C1 segment of cervical spinal cord (tissue), 14 donors: ENCODE data around the gene RMDN2.
"Not testable (repeated sequence)": the region's sequence is repeated elsewhere in the genome, so short reads cannot be mapped to it uniquely, and the experiment has no call there.

ENCODE experiments used
- DNase-seq, 14 donors: peaks; one replicate each; lab custom pipeline; 2025; lab: John Stamatoyannopoulos, UW

Gene RMDN2

DNA sequence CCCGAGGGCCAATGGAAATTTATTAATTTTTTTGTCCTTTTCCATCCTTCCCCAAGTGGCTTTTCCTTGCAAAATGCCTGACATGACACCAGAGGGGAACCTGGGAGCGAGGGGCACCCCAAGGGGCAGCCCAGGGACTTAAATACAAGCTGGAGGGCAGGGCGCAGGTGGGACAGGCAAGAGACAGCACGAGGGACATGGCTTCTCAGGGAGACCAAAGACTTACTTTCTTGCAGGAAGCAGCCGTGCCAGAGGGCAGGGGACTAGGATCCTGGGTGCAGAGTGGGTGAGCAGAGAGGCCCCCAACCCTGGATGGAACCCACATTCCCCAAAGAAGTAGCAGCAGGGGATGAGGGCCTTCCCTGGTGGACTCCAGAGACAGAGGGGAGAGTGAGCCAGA lies 5.3 kb downstream of the RMDN2 start:
- not testable (repeated sequence) for DNase-seq

DNA sequence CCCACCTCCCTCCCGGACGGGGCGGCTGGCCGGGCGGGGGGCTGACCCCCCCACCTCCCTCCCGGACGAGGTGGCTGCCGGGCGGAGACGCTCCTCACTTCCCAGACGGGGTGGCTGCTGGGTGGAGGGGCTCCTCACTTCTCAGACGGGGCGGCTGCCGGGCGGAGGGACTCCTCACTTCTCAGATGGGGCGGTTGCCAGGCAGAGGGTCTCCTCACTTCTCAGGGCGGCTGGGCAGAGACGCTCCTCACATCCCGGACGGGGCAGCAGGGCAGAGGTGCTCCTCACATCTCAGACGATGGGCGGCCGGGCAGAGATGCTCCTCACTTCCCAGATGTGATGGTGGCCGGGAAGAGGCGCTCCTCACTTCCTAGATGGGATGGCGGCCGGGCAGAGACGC lies 7.8 kb downstream of the RMDN2 start:
- DNase-seq = not testable (repeated sequence)

DNA sequence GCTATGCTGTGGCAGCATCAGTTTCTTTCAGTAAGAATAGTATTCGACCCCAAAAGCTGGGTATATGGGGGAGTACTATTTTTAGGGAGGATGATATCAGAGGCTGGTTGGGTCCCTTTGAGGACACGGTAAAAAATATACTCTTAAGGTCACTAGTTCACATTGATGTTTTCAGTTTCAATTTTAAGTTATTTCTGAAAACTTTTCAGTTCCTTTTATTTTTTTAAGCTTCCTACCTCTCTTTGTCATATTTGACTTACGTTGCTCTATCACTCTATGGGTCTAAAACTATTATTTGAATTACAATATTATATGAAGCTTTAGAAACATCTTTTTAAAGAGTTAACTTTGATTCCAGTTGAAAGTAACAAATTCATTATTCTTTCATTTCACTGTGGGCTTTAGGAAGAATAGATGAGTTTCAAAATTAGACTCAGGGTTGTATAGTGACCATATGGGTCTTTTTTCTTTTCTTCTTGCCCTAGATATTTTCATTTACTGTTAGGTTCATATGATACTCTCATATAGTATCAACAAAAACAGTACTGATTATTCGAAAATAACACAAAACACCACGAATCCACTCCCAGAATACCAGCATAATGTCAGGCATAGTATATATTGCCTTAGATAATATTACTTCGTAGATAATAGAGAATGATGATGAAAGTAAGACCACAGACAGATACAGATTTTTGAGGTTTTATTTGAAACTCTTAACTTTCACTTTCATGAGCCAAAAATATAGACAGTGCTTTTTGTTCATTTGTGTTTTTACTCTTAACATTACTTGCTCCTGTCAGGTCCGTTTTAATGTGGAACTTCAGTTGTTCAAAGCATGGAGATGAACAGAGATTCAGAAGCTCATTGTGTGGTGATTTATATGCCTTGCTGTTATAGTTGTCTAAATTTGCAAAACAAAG lies 9.8 kb downstream of the RMDN2 start:
- DNase-seq = no peak

DNA sequence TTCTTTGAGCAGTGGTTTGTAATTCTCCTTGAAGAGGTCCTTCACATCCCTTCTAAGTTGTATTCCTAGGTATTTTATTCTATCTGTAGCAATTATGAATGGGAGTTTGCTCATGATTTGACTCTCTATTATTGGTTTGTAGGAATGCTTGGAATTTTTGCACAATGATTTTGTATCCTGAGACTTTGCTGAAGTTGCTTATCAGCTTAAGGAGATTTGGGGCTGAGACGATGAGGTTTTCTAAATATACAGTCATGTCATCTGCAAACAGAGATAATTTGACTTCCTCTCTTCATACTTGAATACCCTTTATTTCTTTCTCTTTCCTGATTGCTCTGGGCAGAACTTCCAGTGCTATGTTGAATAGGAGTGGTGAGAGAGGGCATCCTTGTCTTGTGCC lies 12.5 kb downstream of the RMDN2 start:
- not testable (repeated sequence) for DNase-seq

DNA sequence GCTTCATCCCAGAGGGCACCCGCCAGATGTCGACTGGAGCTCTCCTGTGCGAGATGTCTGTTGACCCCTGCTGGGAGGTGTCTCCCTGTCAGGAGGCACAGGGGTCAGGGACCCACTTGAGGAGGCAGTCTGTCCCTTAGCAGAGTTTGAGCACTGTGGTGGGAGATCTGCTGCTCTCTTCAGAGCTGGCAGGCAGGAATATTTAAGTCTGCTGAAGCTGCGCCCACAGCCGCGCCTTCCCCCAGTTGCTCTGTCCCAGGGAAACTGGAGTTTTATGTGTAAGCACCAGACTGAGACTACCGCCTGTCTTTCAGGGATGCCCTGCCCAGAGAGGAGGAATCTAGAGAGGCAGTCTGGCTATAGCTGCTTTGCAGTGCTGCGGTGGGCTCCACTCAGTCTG lies 16.2 kb downstream of the RMDN2 start:
- not testable (repeated sequence) for DNase-seq

DNA sequence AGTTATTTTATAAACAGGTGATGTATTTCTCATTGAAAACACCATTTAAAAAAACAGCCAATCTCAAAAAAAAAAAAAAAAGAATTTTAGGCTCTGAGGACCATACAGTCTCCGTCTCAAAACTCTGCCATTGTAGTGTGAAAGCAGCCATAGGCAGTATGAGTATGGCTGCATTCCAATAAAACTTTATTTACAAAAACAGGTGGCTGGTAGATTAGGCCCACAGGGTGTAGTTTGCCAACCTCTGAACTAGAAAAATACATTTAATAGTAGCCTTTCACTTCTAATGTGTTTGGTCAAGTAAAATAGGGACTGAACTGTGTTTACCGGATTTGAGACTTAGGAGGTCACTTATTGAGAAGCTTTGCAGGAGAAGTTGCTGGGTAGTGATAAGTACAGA lies 19.2 kb downstream of the RMDN2 start:
- no peak for DNase-seq

DNA sequence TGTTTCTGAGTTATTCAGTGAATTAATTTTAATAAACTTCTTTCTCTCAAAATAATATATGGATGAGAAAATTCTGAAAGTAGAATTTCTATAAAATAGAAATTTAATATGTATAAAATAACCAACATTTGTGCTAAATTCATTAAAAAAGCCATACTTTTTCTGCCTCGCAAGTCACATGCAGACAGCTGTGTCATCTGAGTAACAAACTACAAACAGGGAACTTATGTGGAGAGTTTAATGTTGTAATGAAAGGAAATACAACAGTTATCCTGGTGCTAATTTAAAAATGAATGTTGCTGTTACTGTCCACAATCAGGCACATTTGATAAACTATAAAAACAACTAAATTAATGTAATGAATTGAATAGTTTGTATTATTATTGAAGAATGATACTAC lies 22.2 kb downstream of the RMDN2 start:
- no peak for DNase-seq

DNA sequence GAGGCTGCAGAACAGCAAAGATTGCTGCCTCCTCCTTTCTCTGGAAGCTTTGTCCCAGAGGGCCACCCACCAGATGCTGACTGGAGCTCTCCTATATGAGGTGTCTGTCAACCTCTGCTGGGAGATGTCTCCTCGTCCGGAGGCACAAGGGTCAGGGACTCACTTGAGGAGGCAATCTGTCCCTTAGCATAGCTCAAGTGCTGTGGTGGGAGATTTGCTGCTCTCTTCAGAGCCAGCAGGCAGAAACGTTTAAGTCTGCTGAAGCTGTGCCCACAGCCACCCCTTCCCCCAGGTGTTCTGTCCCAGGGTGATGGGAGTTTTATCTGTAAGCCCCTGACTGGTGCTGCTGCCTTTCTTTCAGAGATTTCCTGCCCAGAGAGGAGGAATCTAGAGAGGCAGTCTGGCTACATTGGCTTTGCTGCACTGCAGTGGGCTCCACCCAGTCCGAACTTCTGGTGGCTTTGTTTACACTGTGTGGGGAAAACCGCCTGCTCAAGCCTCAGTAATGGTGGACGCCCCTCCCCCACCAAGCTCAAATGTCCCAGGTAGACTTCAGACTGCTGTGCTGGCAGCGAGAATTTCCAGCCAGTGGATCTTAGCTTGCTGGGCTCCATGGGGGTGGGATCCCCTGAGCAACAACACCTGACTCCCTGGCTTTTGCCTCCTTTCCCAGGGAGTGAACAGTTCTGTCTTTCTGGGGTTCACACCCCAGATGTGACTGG lies 37.1 kb downstream of the RMDN2 start:
- not testable (repeated sequence) for DNase-seq

DNA sequence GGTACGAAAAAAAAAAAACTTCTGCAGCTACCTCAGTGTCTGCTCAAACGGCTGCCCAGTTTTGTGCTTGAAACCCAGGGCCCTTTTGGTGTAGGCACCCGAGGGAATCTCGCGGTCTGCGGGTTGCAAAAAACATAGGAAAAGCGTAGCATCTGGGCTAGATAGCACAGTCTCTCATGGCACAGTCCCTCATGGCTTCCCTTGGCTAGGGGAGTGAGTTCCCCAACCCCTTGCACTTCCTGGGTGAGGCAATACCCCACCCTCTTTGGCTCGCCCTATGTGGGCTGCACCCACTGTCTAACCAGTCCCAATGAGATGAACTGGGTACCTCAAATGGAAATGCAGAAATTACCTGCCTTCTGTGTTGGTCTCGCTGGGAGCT lies 37.6 kb downstream of the RMDN2 start:
- not testable (repeated sequence) for DNase-seq

DNA sequence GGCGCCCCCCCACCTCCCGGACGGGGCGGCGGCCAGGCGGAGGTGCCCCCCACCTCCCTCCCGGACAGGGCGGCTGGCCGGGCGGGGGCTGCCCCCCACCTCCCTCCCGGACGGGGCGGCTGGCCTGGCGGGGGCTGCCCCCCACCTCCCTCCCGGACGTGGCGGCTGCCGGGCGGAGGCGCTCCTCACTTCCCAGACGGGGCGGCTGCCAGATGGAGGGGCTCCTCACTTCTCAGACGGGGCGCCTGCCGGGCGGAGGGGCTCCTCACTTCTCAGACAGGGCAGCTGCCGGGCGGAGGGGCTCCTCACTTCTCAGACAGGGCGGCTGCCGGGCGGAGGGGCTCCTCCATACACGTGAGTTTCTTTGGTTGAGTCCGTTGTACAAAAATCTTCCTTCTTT lies 38.8 kb downstream of the RMDN2 start:
- not testable (repeated sequence) for DNase-seq

DNA sequence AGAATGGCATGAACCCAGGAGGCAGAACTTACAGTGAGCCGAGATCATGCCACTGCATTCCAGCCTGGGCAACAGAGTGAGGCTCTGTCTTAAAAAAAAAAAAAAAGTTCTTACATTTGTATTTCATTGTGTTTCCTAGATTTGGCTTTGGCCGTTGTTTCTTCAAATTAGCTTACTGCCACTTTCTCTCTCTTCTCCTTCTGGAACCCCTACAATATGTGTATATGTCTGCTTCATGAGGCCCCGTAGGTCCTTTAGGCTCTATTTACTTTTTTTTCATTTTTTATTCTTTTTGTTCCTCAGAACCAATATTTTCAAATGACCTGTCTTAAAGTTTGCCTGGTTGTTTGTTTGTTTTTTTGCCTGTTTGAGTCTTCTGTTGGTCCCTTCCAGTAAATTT lies 41.2 kb downstream of the RMDN2 start:
- no peak for DNase-seq

DNA sequence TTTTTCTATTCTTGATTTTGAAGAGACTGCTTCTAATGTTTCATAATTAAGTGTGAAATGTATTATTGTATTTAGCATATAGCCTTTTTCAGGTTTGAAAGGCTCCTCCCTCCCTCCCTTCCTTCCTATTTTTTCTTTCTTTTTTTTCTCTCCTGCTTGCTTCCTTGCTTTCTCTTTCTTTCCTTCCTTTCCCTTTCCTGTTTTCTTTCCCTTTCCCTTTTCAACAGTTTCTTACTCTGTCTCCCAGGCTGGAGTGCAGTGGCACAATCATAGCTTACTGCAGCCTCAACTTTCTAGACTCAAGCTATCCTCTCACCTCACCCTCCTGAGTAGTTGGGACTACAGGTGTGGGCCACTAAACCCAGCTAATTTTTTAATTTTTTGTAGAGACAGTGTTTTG lies 44.6 kb downstream of the RMDN2 start:
- DNase-seq = no peak

DNA sequence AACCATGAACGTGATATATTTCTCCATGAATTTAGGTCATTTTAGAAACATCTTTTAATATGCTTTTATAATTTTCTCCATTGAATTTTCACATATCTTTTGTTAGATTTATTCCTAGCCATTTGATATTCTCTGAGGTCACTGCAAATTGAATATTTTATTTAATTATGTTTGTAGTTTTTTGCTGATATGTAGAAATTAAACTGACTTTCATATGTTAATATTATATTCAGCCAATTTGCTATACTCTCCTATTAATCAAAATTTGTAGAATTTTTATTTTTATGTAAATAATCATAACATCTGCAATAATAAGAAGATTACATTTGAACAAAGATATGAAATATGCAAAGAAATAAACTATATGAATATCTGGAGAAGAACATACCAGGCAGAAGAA lies 46.9 kb downstream of the RMDN2 start:
- no peak for DNase-seq

DNA sequence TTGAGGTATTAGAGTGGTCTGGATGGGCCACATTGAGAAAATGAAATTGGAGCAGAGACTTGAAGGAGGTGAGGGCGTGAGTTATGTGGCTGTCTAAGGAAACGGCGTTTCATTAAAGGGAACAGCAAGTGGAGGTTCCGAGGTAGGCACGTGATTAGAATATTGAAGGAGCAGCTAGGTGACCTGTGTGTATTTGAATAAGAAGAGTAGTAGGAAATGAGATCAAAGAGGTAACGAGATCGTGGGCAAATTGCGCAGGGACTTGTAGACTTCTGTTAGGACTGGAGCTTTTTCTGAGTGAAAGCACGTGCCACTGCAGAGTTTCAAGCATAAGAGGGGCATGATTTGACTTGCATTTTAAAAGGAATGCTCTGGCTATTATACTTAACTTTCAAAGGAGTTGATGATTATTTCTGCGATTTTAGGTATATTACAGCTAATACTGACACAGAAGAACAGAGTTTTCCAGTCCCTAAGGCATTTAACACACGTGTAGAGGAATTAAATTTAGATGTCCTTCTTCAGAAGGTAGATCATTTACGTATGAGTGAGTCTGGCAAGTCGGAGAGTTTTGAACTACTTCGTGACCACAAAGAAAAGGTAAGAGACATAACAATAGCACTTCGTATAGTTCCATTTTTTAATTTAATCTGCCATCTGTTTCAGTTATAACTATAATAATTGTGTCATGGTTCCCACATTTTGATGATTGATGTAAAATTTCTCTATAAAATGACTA lies 48.7 kb downstream of the RMDN2 start:
- no peak for DNase-seq

DNA sequence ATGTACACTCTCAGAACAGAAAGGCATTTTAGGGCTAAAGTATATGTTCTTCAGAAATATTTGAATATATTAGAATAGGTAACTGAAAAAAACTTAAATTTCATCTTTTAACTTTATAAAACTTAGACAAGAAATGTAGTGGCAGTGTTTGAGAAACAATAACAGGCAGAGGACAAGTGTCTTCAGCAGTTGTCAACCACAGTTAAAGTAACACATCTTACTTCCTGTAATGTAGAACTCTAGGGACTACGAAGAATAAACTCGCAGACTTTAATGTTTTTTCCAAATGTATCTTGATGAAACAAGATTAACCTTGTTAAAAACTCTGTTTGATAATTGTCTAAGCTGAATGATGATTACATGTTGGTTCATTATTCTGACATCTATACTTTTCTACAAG lies 50.7 kb downstream of the RMDN2 start:
- DNase-seq = no peak

DNA sequence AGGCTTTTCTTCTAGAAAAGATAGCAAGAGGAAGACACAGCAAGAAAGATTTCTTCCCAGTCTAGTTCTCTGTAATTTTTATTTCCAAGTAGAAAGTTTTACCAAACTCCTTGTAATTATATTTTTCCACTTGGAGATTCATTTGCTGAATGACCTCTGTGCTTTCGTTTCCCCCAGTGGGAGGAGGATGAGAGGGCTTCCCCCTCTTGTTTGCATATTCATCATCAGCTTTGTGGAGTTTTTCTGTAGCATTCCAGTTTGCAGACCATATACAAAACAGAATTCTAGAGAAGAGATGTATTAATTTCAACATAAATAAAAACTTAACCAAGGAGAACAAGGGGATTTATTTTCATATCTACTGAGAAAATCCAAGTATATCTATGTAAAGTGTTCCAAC lies 51.3 kb downstream of the RMDN2 start:
- DNase-seq = no peak

DNA sequence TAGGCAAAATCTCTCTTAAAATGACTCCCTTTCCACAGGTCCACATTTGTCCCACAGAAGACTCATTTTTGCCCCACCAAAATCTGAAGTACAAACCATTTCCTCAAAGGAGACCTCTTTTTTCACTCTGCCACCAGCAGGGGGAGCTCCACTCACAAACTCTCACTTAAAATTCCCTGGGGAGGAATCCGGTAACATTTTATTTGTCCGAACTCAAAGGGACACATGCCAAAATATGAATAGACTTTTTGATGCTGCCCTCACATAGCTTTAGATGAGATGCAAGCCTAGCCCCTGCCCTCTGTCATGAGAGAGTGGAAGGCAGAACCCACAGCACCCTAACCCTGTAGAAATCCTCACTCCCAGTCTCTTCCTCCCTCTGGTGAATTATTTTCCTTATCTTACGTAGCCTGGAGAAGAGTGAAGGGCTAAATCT lies 57.1 kb downstream of the RMDN2 start:
- DNase-seq = peak in 10 of 14 donors; percentile 0 to 43 (median 13)

DNA sequence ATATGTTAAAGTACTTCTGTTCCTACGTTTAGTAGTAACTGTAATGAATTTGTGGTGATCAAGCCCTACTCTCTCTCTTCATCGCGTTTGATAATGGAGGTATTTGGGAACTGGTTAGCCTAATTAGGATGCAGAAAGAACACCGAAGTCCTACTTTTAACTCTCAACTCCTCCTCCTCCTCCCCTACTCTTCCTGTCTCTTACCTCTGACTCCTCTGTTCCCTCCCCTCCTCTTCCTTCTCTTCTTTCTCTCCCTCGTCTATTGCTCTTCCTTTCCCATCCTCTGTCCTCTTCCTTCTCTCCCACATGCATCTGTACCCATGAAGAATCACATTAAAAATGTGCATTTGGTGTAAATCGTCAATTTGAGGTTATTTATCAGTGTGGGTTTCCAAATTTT lies 57.8 kb downstream of the RMDN2 start:
- DNase-seq = no peak

DNA sequence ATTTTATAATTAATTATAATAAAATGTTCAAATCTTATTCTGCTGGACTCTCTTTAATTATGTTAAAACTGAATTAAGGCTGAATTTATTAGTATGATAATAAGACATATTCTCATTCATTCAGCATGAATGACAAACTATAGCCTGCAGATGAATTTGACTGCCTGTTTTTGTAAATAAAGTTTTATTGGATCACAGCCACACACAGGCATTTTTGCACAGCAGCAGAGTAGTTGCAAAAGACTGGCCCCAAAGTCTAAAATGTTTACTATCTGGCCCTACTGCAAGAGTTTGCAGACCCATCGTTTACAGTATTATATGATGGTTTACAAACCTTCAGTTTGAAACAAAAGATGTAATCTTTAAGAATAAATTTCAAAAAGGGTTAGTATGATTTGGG lies 58.6 kb downstream of the RMDN2 start:
- DNase-seq = no peak

DNA sequence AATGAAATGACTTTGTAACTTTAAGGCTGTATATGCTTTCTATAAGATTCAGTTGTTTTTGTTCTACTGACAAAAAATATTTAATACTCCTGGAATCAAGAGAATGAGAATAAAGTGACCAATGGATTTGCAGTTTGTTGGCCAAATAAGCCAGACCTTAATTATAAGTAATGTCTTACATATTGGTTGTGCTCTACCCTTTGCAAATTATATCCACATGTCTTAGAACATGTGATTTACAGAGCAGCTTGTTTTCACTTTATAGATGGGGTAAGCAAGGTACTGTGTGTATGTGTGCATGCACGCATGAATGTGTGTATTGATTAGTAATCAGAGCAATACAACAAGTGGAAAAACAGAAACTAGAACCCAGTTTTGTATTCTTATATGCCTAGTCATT lies 59.1 kb downstream of the RMDN2 start:
- no peak for DNase-seq

DNA sequence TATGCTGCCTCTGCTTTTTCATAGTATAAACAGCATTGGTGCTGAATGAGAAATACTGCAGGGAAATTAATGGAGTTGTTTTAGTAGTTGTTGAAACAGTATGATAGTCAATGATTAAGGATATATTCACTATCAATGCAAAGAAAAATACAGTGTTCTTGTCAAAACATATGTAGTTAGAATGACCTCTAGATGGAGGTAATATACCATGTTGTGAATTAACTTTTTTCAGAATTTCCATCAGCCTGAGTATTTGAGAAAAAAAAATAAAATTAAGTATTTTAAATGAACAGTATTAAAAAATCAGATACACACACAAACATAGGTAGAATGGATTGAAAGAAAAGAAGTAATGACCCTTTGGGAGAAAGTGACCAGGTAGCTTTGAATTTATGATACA lies 59.5 kb downstream of the RMDN2 start:
- DNase-seq = no peak

DNA sequence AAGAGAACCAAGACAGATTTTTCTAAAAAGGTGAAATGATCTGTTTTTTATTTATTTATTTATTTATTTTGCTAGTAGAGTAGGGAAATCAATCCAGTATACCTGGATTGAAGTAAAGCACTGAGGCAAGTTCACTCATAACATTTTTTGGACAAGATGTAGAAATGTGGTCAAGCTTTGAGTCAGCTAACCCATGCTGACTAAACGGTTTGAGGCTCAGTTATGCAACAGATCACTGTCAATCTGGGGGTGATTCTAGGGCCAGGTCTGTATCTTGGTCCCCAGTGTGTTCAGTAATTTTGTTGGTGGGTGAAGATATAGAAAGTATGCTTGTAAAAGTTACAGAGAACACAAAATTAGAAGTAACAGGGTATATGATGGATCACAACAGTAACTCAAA lies 60.2 kb downstream of the RMDN2 start:
- no peak for DNase-seq
